22Rv1 (cell line): ENCODE measurements around the gene ESPNL.
"Not testable (repeated sequence)": the region's sequence is repeated elsewhere in the genome, so short reads cannot be mapped to it uniquely, and the experiment has no call there.

Experiments used
- H3K27ac ChIP-seq: fragments of 450-650 bp; 2 replicates; pipeline ENCODE4 v1.5.1; 2017
- ZFX ChIP-seq: fragments of 450-650 bp; IDR thresholded peaks from 2 replicates; pipeline ENCODE4 v1.6.1; 2017; ENCODE audit warnings: antibody characterized with exemption, borderline replicate concordance
- TF ChIP-seq, protein P1 (sequence below): fragments of 450-650 bp; IDR thresholded peaks from 2 replicates; pipeline ENCODE4 v1.5.1; 2017; ENCODE audit warnings: mild to moderate bottlenecking

The ESPNL gene

DNA sequence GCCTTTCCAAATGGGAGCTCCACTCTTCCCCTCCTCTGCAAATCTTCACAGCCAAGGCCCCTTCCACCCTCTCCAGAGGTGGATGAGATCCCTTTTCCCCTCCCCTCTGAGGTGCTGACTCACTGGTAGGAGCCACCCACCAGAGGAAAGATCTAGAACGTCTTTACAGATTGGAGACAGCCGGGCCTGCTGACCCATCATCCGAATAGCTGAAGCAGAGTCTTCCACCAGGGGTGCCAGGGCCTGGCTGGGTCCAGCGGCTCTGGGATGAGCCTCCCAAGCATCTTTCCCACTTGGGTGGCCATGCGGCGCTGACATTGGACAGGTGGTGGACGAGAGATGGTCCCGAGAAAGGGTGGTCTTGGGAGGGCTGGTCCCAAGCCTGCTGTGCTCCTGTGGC is 67.6 kb downstream of the ESPNL start:
- H3K27ac ChIP-seq, result no peak overlapping the region
- TF ChIP-seq ZFX, result no peak
- TF ChIP-seq, protein P1, sequence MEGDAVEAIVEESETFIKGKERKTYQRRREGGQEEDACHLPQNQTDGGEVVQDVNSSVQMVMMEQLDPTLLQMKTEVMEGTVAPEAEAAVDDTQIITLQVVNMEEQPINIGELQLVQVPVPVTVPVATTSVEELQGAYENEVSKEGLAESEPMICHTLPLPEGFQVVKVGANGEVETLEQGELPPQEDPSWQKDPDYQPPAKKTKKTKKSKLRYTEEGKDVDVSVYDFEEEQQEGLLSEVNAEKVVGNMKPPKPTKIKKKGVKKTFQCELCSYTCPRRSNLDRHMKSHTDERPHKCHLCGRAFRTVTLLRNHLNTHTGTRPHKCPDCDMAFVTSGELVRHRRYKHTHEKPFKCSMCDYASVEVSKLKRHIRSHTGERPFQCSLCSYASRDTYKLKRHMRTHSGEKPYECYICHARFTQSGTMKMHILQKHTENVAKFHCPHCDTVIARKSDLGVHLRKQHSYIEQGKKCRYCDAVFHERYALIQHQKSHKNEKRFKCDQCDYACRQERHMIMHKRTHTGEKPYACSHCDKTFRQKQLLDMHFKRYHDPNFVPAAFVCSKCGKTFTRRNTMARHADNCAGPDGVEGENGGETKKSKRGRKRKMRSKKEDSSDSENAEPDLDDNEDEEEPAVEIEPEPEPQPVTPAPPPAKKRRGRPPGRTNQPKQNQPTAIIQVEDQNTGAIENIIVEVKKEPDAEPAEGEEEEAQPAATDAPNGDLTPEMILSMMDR, result no peak

DNA sequence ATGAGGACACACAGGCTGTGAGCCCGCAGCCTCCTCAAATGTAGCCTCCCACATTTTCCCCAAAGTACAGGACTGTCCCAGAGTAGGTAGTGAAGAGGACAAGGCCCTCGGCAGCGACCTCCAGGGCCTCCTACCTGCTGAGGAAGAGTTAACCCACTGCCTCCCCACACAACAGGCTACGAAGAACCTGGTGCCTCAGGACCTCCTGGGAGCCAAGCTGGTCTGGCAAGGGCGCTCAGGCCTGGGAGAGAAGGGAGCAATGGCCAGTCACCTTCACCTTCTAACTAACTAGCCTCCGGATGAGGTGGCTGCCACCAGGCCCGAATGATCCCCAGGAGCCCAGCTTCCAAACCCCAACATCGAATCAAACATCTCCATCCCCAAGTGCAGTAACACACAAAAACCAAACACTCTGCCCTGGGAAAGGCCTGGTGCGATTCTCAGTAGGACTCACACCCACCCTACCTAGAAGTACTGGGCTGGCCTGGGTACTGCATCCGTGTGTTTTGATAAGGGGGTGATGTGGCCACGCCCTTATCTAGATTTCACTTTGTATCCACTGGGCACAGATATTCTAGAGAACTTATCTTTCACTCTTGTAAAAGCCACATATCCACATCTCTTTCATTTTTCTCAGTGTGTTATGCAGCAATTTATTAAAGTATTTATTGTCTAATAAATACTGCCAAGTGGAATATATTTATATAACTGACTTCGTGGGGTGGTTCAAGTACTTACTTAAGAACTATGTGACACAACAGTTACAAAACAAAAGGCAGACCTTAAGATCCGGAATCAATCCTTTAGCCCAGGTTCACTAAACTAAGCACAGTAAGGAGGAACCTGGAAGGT is 68.3 kb downstream of the ESPNL start:
- no peak for TF ChIP-seq ZFX
- TF ChIP-seq, protein P1, result no peak
- 0 out of 2 replicates have a peak overlapping the region, but pooled peaks have one; percentile 10 for H3K27ac ChIP-seq

DNA sequence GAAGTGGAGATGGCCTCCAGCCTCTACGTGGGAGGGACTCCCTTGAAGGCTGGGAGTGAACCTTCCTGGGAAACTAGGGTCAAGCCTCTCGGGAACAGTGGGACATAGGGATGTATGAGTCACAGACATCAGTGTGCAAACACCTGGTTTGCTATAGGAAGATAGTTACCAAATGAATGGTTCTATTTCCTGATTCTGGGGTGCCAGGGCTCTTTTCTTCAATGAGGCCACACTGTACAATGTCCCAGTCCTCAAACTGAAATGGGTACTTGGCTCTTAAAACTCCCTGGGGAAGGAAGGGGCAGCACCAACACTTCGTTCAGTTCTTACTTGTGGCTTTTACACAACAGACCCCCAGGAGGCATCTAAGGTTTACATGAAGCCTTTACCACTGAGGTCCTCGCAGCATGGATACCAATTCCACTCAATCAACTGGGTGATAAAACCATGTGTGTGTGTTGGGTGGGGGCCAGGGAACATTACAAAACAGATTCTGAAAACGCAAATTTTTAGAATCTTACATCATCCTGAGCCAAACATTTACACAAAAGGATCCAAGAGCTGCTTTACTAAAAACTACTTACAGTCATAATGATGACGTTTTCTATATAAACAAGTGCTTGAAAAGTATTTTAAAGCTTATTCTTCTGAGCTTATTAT is 69.0 kb downstream of the ESPNL start:
- TF ChIP-seq, protein P1, result no peak
- no peak for TF ChIP-seq ZFX
- 0 out of 2 replicates have a peak overlapping the region, but pooled peaks have one; percentile 10 for H3K27ac ChIP-seq

DNA sequence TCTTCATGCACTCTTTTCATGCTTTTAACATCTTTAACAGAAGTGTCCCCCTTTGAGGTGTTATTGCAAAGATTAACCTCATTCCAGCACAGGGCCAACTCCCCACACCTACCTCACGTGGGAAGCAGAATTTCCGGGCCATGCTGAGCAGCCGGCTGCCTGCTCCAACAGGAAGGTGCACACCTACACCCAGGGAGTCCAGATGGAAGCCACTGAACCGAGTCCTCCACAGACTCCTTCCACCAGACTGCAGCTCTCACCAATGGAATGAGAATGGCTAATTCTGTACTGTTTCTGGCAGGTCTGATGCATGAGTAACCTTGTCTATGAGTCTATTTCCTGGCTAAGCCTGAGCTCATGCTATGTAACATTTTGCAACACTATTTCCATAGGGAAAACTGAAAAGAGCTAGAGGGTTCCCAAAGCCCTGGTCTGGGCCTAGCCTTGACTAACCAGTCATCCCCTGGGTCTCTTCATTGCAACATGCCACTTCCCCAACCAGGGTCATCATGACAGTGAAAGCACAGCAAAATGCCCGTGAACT is 69.6 kb downstream of the ESPNL start:
- H3K27ac ChIP-seq, result 0 out of 2 replicates have a peak overlapping the region, but pooled peaks have one; percentile 10
- TF ChIP-seq, protein P1, result no peak
- TF ChIP-seq ZFX, result no peak

DNA sequence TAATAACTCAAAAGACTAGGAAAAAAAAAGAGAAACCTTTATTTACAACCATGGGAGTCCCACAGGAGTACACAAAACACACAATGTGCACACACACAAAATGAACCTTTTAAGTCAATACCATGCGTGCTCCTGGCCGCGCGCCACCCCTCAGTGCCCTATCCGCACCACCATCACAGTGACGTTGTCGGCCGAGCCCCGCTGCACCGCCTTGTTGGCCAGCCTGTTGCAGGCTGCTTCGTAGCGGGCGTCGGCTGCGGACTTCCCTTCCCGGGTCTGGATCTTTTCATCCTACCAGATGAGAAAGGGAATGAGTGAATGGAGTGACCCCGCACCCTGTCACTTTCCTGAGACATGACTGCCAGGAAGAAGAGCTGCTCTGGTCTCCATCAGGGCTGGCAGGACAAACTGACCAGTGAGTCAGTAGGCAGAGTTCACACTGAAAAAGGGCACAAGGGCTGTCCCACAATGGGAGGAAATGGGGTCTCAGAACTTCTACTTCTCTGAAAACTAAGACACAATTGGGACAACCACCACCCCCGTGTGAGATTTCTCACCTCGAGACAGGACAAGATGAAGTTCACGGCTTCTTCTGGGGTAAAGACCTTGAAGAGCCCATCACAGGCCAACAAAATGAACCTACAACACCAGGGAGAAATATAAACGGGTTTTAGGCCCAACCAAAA is 70.4 kb downstream of the ESPNL start:
- no peak overlapping the region for H3K27ac ChIP-seq
- no peak for TF ChIP-seq ZFX
- TF ChIP-seq, protein P1, result no peak

DNA sequence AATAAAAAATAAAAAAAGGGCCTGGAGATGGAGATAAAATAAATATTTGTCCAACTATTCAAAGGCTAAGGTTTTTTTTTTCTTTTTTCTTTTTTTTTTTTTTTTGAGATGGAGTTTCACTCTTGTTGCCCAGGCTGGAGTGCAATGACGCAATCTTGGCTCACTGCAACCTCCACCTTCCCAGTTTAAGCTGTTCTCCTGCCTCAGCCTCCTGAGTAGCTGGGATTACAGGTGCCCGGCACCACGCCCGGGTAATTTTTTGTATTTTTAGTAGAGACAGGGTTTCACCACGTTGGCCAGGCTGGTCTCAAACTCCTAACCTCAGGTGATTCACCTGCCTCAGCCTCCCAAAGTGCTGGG is 70.9 kb downstream of the ESPNL start:
- not testable (repeated sequence) for H3K27ac ChIP-seq

DNA sequence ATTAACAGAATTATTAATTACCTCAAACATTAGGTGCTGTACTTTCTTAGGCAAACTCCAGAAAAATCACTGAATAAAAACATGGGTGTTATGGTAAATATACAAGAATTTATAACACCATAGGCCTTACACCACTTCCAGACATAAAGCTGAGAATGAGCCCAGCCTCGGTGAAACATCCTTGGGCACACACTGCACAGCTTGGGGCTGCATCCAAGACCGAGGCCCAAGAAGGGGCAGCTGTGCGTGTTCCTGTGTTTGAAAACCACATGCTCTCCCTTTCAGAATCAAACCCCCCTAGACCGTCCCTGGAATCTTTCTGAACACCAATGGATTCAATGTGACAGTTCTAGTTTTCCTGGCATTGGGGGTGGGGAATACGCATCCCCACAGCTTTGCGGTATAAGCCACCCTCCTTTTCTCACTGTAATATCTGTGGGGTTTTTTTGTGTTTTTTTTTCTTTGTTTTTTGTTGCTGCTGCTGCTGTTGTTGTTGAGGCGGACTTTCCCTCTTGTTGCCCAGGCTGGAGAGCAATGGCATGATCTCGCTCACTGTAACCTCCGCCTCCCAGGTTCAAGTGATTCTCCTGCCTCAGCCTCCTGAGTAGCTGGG is 71.5 kb downstream of the ESPNL start:
- no peak overlapping the region for H3K27ac ChIP-seq
- no peak for TF ChIP-seq ZFX
- TF ChIP-seq, protein P1, result no peak
